Measurements from ENCODE around the gene SFRP5. TPM values are rescaled to one million over a fixed set of nuclear protein-coding genes. Genes with fewer than 3 reads are reported as not detected.

The SFRP5 gene
- total and polyA plus RNA-seq, 10 of the 15 experiments (the other 5 are each of a cell fraction or from before 2014, with no cell fraction given) = not detected

DNA sequence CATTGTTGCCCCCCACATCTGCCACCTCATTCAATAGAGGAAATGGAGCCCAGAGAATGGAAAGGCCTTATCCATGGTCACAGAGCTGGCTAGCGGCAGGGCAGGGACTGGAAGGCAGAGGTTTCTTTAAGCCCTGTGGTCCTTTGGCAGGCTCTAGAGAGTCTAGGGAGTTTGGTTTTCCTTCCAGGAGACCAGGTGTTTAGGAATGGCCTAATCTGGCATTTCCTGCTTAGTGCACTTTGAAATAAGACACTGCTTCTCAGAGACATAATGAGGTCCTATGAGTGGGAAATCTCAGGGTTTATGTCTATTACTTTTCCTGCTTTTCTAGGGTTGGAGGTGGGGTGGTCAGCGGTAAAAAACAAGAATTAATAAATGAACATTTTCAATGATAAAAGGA is 52.2 kb downstream of the SFRP5 start:
- Histone ChIP-seq H3K4me2 (ENCODE audit: control insufficient read depth, insufficient read depth) (no peak overlapping the region), H3K9ac (ENCODE audit: control insufficient read depth, insufficient read depth, low read length) (no peak overlapping the region), H3K4me1 (ENCODE audit: control insufficient read depth, insufficient read depth, low read length) (no peaks in the 10 kb centered on the region; the same call in 1 of the 2 replicates), H3K79me2 (ENCODE audit: control insufficient read depth, insufficient read depth, low read length) (no peaks in the 10 kb centered on the region), H3K4me3 (no peak overlapping the region), H3K36me3 (ENCODE audit: control insufficient read depth in 2 of 2, insufficient read depth in 2 of 2, low read length in 1 of 2) (no peaks in the 10 kb centered on the region), H3K27me3 (replicated peaks in 1 of 2; ENCODE audit: control insufficient read depth in 2 of 2, insufficient read depth in 2 of 2, low read length in 1 of 2) (peaks cover 0 to 2% of the 10 kb centered on the region in 2 experiments; a peak in 1 of 4 replicates), H2AFZ (ENCODE audit: control insufficient read depth, low read depth, low read length) (no peak overlapping the region), H3K27ac (ENCODE audit: control insufficient read depth, insufficient read depth) (no peak overlapping the region), H3K9me3 (replicated peaks; ENCODE audit: control insufficient read depth, insufficient read depth, low read length) (no peaks in the 10 kb centered on the region), H4K20me1 (ENCODE audit: control insufficient read depth, insufficient read depth) (no peaks in the 10 kb centered on the region)
- RAD21 ChIA-PET (ENCODE audit: unreplicated experiment) = no interaction called here
- in situ Hi-C loops (cut with MboI) = no loop called here
- FAIRE-seq (no peak), ATAC-seq (no peak), DNase-seq (ENCODE audit: low read depth, low spot score) (no peak)
- POLR2A ChIA-PET = no interaction called here
- intact Hi-C loops (cut with micrococcal nuclease; ENCODE audit: unreplicated experiment) = no loop called here
- SMC1A ChIA-PET (ENCODE audit: uncharacterized antibody, unreplicated experiment) = no interaction called here
- WGBS (ENCODE audit: insufficient coverage, insufficient replicate concordance, low lambda C conversion rate, missing lambda C conversion rate) = 71% methylated on average over 2 of the region's 2 CpGs
- CTCF ChIA-PET = interaction anchor here (0.9 to 21.5 kb wide), 5 partner anchors 12 to 43 kb away, joined by 3 to 416 read pairs (median 3); partner anchors contain the start of genes AVPI1 and MARVELD1
- no TSS peak for BruUV-seq (replicated peaks)
- no peak for TF ChIP-seq SREBF2 (IDR thresholded peaks at IDR 0.05; ENCODE audit: low read length)
- no peak for TF ChIP-seq CBX5 (IDR thresholded peaks at IDR 0.05; ENCODE audit: low read depth)
- no peak for TF ChIP-seq DPF2 (IDR thresholded peaks at IDR 0.05)
- TF ChIP-seq NR2F1 (conservative IDR thresholded peaks at IDR 0.05) = no peak
- TF ChIP-seq, protein P1, sequence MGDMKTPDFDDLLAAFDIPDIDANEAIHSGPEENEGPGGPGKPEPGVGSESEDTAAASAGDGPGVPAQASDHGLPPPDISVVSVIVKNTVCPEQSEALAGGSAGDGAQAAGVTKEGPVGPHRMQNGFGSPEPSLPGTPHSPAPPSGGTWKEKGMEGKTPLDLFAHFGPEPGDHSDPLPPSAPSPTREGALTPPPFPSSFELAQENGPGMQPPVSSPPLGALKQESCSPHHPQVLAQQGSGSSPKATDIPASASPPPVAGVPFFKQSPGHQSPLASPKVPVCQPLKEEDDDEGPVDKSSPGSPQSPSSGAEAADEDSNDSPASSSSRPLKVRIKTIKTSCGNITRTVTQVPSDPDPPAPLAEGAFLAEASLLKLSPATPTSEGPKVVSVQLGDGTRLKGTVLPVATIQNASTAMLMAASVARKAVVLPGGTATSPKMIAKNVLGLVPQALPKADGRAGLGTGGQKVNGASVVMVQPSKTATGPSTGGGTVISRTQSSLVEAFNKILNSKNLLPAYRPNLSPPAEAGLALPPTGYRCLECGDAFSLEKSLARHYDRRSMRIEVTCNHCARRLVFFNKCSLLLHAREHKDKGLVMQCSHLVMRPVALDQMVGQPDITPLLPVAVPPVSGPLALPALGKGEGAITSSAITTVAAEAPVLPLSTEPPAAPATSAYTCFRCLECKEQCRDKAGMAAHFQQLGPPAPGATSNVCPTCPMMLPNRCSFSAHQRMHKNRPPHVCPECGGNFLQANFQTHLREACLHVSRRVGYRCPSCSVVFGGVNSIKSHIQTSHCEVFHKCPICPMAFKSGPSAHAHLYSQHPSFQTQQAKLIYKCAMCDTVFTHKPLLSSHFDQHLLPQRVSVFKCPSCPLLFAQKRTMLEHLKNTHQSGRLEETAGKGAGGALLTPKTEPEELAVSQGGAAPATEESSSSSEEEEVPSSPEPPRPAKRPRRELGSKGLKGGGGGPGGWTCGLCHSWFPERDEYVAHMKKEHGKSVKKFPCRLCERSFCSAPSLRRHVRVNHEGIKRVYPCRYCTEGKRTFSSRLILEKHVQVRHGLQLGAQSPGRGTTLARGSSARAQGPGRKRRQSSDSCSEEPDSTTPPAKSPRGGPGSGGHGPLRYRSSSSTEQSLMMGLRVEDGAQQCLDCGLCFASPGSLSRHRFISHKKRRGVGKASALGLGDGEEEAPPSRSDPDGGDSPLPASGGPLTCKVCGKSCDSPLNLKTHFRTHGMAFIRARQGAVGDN (IDR thresholded peaks at IDR 0.05) = no peak
- TF ChIP-seq ATF2 (IDR thresholded peaks at IDR 0.05; ENCODE audit: low read length) = no peak
- TF ChIP-seq ZBTB40 (IDR thresholded peaks at IDR 0.05; ENCODE audit: borderline replicate concordance) = no peak
- no peak for TF ChIP-seq BCL11A (IDR thresholded peaks at IDR 0.05; ENCODE audit: low read depth, low read length)
- TF ChIP-seq STAT1 (conservative IDR thresholded peaks at IDR 0.05) = no peak
- no peak for TF ChIP-seq MEF2A (IDR thresholded peaks at IDR 0.05; ENCODE audit: insufficient read depth, low read depth, low read length)
- no peak for TF ChIP-seq WRNIP1 (IDR thresholded peaks at IDR 0.05; ENCODE audit: borderline replicate concordance, low read depth, low read length)
